Type B pancreatic cell (in vitro differentiated cells): ENCODE results near the gene ZNF550. TPM values are rescaled to one million over a fixed set of nuclear protein-coding genes. Genes with fewer than 3 reads are reported as not detected.

Experiments used
- DNase-seq: peaks from one replicate; pipeline ENCODE4 v3.0.0; 2021; ENCODE audit warnings: mixed read lengths; ENCODE audit not compliant: unreplicated experiment; ENCODE audit errors: extremely low spot score
- H3K27ac Mint-ChIP-seq: 2 replicates; pipeline ENCODE4 v1.8.0; 2021; ENCODE audit warnings: mild to moderate bottlenecking, mixed read lengths
- H3K27me3 Mint-ChIP-seq: 2 replicates; pipeline ENCODE4 v1.8.0; 2021; ENCODE audit warnings: mixed read lengths
- H3K36me3 Mint-ChIP-seq: 2 replicates; pipeline ENCODE4 v1.8.0; 2021; ENCODE audit warnings: mixed read lengths
- H3K4me1 Mint-ChIP-seq: one replicate; pipeline ENCODE4 v1.8.0; 2021; ENCODE audit warnings: mixed read lengths; ENCODE audit not compliant: unreplicated experiment
- H3K4me3 Mint-ChIP-seq: 2 replicates; pipeline ENCODE4 v1.8.0; 2021; ENCODE audit warnings: mild to moderate bottlenecking, mixed read lengths
- H3K9me3 Mint-ChIP-seq: 2 replicates; pipeline ENCODE4 v1.8.0; 2021; ENCODE audit warnings: mixed read lengths
- CTCF ChIP-seq: fragments of 200-600 bp; sonication (generic); conservative IDR thresholded peaks from 2 replicates; pipeline ENCODE4 v1.5.0; 2021; ENCODE audit warnings: antibody characterized with exemption, mild to moderate bottlenecking
- total RNA-seq: library from RNA; stranded (reverse); gene quantifications from 2 replicates; pipeline ENCODE4 v1.2.1, GENCODE V29; 2021; ENCODE audit warnings: low replicate concordance

Gene ZNF550
- total RNA-seq, 1 donor from 2014 or later = 15.9 TPM

- Mint-ChIP-seq H3K9me3 (peaks cover 21% of the 10 kb centered on the region), H3K4me3 (no peak overlapping the region), H3K27me3 (no peaks in the 10 kb centered on the region), H3K4me1 (no peaks in the 10 kb centered on the region), H3K36me3 (peaks cover 50% of the 10 kb centered on the region), H3K27ac (no peak overlapping the region)
- TF ChIP-seq CTCF = no peak
- no peak for DNase-seq
Observed at GRCh38 chr19:57570707-57571106, 11.0 kb upstream of the ZNF550 start.

GRCh38 chr19:57566396-57567265 is 7.0 kb upstream of the ZNF550 start:
- Mint-ChIP-seq H3K4me3 (no peak overlapping the region), H3K4me1 (no peaks in the 10 kb centered on the region), H3K27me3 (no peaks in the 10 kb centered on the region), H3K36me3 (peaks cover 11% of the 10 kb centered on the region), H3K9me3 (peaks cover 33% of the 10 kb centered on the region), H3K27ac (no peak overlapping the region)
- TF ChIP-seq CTCF = no peak
- DNase-seq = no peak

- TF ChIP-seq CTCF = no peak
- H3K4me3 Mint-ChIP-seq = no peak overlapping the region
- H3K4me1 Mint-ChIP-seq = peaks cover 10% of the 10 kb centered on the region
- no peaks in the 10 kb centered on the region for H3K27me3 Mint-ChIP-seq
- no peak for DNase-seq
- peaks cover 44% of the 10 kb centered on the region for H3K9me3 Mint-ChIP-seq
- no peak overlapping the region for H3K27ac Mint-ChIP-seq
- H3K36me3 Mint-ChIP-seq = peaks cover 9% of the 10 kb centered on the region
Observed at GRCh38 chr19:57563547-57563946, 3.9 kb upstream of the ZNF550 start.

- no peak for DNase-seq
- H3K27me3 Mint-ChIP-seq = no peaks in the 10 kb centered on the region
- peak overlapping the region; percentile 99 for H3K4me3 Mint-ChIP-seq
- peaks cover 21% of the 10 kb centered on the region for H3K4me1 Mint-ChIP-seq
- peak overlapping the region; percentile 87 for H3K27ac Mint-ChIP-seq
- H3K36me3 Mint-ChIP-seq = peaks cover 32% of the 10 kb centered on the region
- no peak for TF ChIP-seq CTCF
- peaks cover 33% of the 10 kb centered on the region for H3K9me3 Mint-ChIP-seq
Observed at GRCh38 chr19:57560049-57560491, 407 bp upstream of the ZNF550 start.

GRCh38 chr19:57559008-57559403 is 657 bp downstream of the ZNF550 start:
- Mint-ChIP-seq H3K4me1 (peaks cover 21% of the 10 kb centered on the region), H3K27ac (peak overlapping the region; percentile 85), H3K36me3 (peaks cover 42% of the 10 kb centered on the region), H3K9me3 (peaks cover 33% of the 10 kb centered on the region), H3K4me3 (peak overlapping the region; percentile 99), H3K27me3 (no peaks in the 10 kb centered on the region)
- TF ChIP-seq CTCF = no peak
- DNase-seq = no peak
